GM23248 (cell line): ENCODE data around the gene CMTM8. TPM values are rescaled to one million over a fixed set of nuclear protein-coding genes. Genes with fewer than 3 reads are reported as not detected.

Experiments used
- DNase-seq: peaks from one replicate; pipeline ENCODE4 v3.0.0-alpha.2; 2015
- H2AFZ ChIP-seq: fragments of 200-600 bp; sonication (generic); 2 replicates; pipeline ENCODE4 v1.6.1; 2016; ENCODE audit warnings: antibody characterized with exemption
- H3F3A ChIP-seq: fragments of 200-600 bp; sonication (generic); 2 replicates; pipeline ENCODE4 v1.6.1; 2016; ENCODE audit warnings: mild to moderate bottlenecking, antibody characterized with exemption, mixed run types; ENCODE audit not compliant: insufficient read depth
- H3K27ac ChIP-seq: fragments of 200-600 bp; sonication (generic); 2 replicates; pipeline ENCODE4 v1.5.1; 2016; ENCODE audit warnings: mild to moderate bottlenecking
- H3K27me3 ChIP-seq: fragments of 200-600 bp; sonication (generic); replicated peaks from 2 replicates; pipeline ENCODE4 v1.6.1; 2016; ENCODE audit warnings: mild to moderate bottlenecking; ENCODE audit not compliant: insufficient read depth
- H3K36me3 ChIP-seq: fragments of 200-600 bp; sonication (generic); 2 replicates; pipeline ENCODE4 v1.6.1; 2016; ENCODE audit warnings: low read depth, mild to moderate bottlenecking
- H3K4me1 ChIP-seq: fragments of 200-600 bp; sonication (generic); 2 replicates; pipeline ENCODE4 v1.6.1; 2016; ENCODE audit warnings: mild to moderate bottlenecking; ENCODE audit not compliant: insufficient read depth
- H3K4me2 ChIP-seq: fragments of 200-600 bp; sonication (generic); one replicate; pipeline ENCODE4 v1.6.1; 2016; ENCODE audit warnings: mild to moderate bottlenecking; ENCODE audit not compliant: unreplicated experiment
- H3K4me3 ChIP-seq: fragments of 200-600 bp; sonication (generic); 2 replicates; pipeline ENCODE4 v1.5.1; 2016; ENCODE audit warnings: mild to moderate bottlenecking
- H3K79me2 ChIP-seq: fragments of 200-600 bp; sonication (generic); 2 replicates; pipeline ENCODE4 v1.6.1; 2016; ENCODE audit warnings: mild to moderate bottlenecking; ENCODE audit not compliant: insufficient read depth
- H3K9ac ChIP-seq: fragments of 200-600 bp; sonication (generic); 2 replicates; pipeline ENCODE4 v1.6.1; 2016; ENCODE audit warnings: mild to moderate bottlenecking
- H3K9me2 ChIP-seq: fragments of 200-600 bp; sonication (generic); 2 replicates; pipeline ENCODE4 v1.6.1; 2016; ENCODE audit warnings: mixed run types, mild to moderate bottlenecking, moderate library complexity; ENCODE audit not compliant: insufficient read depth
- H3K9me3 ChIP-seq: fragments of 200-600 bp; sonication (generic); one replicate; pipeline ENCODE4 v1.6.1; 2017; ENCODE audit warnings: low read depth
- H4K20me1 ChIP-seq: fragments of 200-600 bp; sonication (generic); 2 replicates; pipeline ENCODE4 v1.6.0; 2016; ENCODE audit not compliant: insufficient read depth
- EZH2 ChIP-seq: fragments of 200-600 bp; sonication (generic); IDR thresholded peaks from 2 replicates; pipeline ENCODE4 v1.6.1; 2018; ENCODE audit warnings: antibody characterized with exemption, mild to moderate bottlenecking; ENCODE audit not compliant: insufficient read depth, poor library complexity, severe bottlenecking
- EZH2phosphoT487 ChIP-seq: fragments of 200-600 bp; sonication (generic); IDR thresholded peaks from 2 replicates; pipeline ENCODE4 v1.6.1; 2018; ENCODE audit warnings: antibody characterized with exemption, moderate library complexity, mild to moderate bottlenecking, low read depth; ENCODE audit not compliant: insufficient read depth
- WGBS, 2 experiments: methylation state at CpG; one replicate each; pipeline ENCODE4 v1.1.6; 2015 to 2017; ENCODE audit warnings: low lambda C conversion rate in 2 of 2, low coverage in 1 of 2; ENCODE audit errors: missing lambda C conversion rate in 2 of 2; 5-methylcytosine and 5-hydroxymethylcytosine counted together
- in situ Hi-C: fragments of 300-500 bp; cut with MboI; formaldehyde crosslinking; loops from 2 replicates; pipeline ENCODE4 v1.15.0; 2020
- polyA plus RNA-seq: library from polyadenylated mRNA; unstranded; fragments of >200 nt; fragmentation: Nextera tagmentation; extraction: Ambion mirVana; gene quantifications from 2 replicates; pipeline ENCODE4 v1.2.1, GENCODE V29; 2016
- total RNA-seq: library from RNA; depleted of rRNA; stranded (reverse); fragments of >200 nt; shearing (Covaris generic); gene quantifications from 2 replicates; pipeline ENCODE4 v1.2.3, GENCODE V29; 2014

CMTM8 gene
- total and polyA plus RNA-seq, 2 experiments from 2014 or later: not detected

- no peak for TF ChIP-seq EZH2phosphoT487
- no peak for TF ChIP-seq EZH2
- DNase-seq: no peak
- no peak overlapping the region for H3K4me3 ChIP-seq
- H3K27ac ChIP-seq: no peak overlapping the region
- no peaks in the 10 kb centered on the region for H3K9me2 ChIP-seq
- no peaks in the 10 kb centered on the region for H3F3A ChIP-seq
- H3K9ac ChIP-seq: no peak overlapping the region
- in situ Hi-C loops: no loop called here
- peaks cover 33% of the 10 kb centered on the region for H3K27me3 ChIP-seq
- H3K9me3 ChIP-seq: no peaks in the 10 kb centered on the region
- no peaks in the 10 kb centered on the region for H3K36me3 ChIP-seq
- H4K20me1 ChIP-seq: no peaks in the 10 kb centered on the region
- no peak overlapping the region for H3K4me2 ChIP-seq
- no peaks in the 10 kb centered on the region for H3K4me1 ChIP-seq
- no peak overlapping the region for H2AFZ ChIP-seq
- H3K79me2 ChIP-seq: no peaks in the 10 kb centered on the region
Measured at GRCh38 chr3:32352563-32352962, 114.1 kb downstream of the CMTM8 start.

GRCh38 chr3:32353351-32353750 lies 114.9 kb downstream of the CMTM8 start:
- no peaks in the 10 kb centered on the region for H3F3A ChIP-seq
- H3K79me2 ChIP-seq: no peaks in the 10 kb centered on the region
- no peak overlapping the region for H3K9ac ChIP-seq
- H3K27ac ChIP-seq: no peak overlapping the region
- H2AFZ ChIP-seq: no peak overlapping the region
- H3K4me1 ChIP-seq: no peaks in the 10 kb centered on the region
- WGBS, 2 experiments: 55 to 67% methylated on average over 2 of the region's 2 CpGs
- H3K4me2 ChIP-seq: no peak overlapping the region
- DNase-seq: no peak
- no peaks in the 10 kb centered on the region for H3K36me3 ChIP-seq
- H3K9me3 ChIP-seq: no peaks in the 10 kb centered on the region
- no peak overlapping the region for H3K4me3 ChIP-seq
- in situ Hi-C loops: no loop called here
- H4K20me1 ChIP-seq: no peaks in the 10 kb centered on the region
- TF ChIP-seq EZH2 (no peak), EZH2phosphoT487 (no peak)
- peaks cover 33% of the 10 kb centered on the region for H3K27me3 ChIP-seq
- no peaks in the 10 kb centered on the region for H3K9me2 ChIP-seq

- Histone ChIP-seq H3K4me2 (no peak overlapping the region), H3K4me3 (no peak overlapping the region), H3K4me1 (no peaks in the 10 kb centered on the region), H3K9me3 (no peaks in the 10 kb centered on the region), H4K20me1 (no peaks in the 10 kb centered on the region), H2AFZ (no peak overlapping the region), H3F3A (no peaks in the 10 kb centered on the region), H3K27ac (no peak overlapping the region), H3K9me2 (no peaks in the 10 kb centered on the region), H3K9ac (no peak overlapping the region), H3K79me2 (no peaks in the 10 kb centered on the region), H3K27me3 (peaks cover 27% of the 10 kb centered on the region; the same call in 1 of the 2 replicates), H3K36me3 (no peaks in the 10 kb centered on the region)
- in situ Hi-C loops: no loop called here
- TF ChIP-seq EZH2phosphoT487: no peak
- TF ChIP-seq EZH2: no peak
- no peak for DNase-seq
- WGBS, 2 experiments: 56 to 59% methylated on average over 8 of the region's 8 CpGs
Measured at GRCh38 chr3:32354362-32354778, 115.9 kb downstream of the CMTM8 start.

GRCh38 chr3:32355751-32356291 lies 117.3 kb downstream of the CMTM8 start:
- no peaks in the 10 kb centered on the region for H3K36me3 ChIP-seq
- no peaks in the 10 kb centered on the region for H3K4me1 ChIP-seq
- no peak for DNase-seq
- H3K79me2 ChIP-seq: no peaks in the 10 kb centered on the region
- TF ChIP-seq EZH2phosphoT487: no peak
- TF ChIP-seq EZH2: no peak
- no peaks in the 10 kb centered on the region for H3F3A ChIP-seq
- 53 to 54% methylated on average over 8 of the region's 8 CpGs for WGBS, 2 experiments
- no peaks in the 10 kb centered on the region for H4K20me1 ChIP-seq
- no peaks in the 10 kb centered on the region for H3K9me2 ChIP-seq
- H2AFZ ChIP-seq: no peak overlapping the region
- H3K9me3 ChIP-seq: no peaks in the 10 kb centered on the region
- no peak overlapping the region for H3K4me3 ChIP-seq
- H3K27me3 ChIP-seq: peaks cover 37% of the 10 kb centered on the region; the same call in 1 of the 2 replicates
- no peak overlapping the region for H3K27ac ChIP-seq
- no peak overlapping the region for H3K9ac ChIP-seq
- H3K4me2 ChIP-seq: no peak overlapping the region
- in situ Hi-C loops: no loop called here
